ENCODE data around the gene HIKESHI. TPM values are rescaled to one million over a fixed set of nuclear protein-coding genes. Genes with fewer than 3 reads are reported as not detected.

Gene HIKESHI
- total RNA-seq, 2 donors from 2014 or later: 67.5 to 76.3 TPM

DNA sequence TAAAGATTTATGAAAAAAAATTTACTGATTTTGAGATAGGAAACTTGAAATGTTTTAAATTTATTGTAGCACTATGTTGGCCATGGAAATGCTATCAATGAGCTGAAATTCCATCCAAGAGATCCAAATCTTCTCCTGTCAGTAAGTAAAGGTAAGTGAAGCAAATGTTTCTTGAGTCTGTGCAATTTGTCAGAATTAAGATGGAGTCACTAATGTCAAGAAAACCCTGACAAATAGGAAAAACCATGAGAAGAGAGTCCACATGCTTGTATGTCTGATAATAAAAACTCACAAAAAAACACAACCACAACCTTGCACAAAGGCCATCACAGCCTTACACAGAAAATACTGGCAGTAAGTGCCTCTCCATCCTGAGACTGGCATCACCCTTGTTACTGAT is 44.6 kb upstream of the HIKESHI start:
- no peak overlapping the region for H3K4me3 ChIP-seq (ENCODE audit: low read length)
- H3K27me3 Mint-ChIP-seq (ENCODE audit: insufficient read depth): no peaks in the 10 kb centered on the region
- TF ChIP-seq, protein P1, sequence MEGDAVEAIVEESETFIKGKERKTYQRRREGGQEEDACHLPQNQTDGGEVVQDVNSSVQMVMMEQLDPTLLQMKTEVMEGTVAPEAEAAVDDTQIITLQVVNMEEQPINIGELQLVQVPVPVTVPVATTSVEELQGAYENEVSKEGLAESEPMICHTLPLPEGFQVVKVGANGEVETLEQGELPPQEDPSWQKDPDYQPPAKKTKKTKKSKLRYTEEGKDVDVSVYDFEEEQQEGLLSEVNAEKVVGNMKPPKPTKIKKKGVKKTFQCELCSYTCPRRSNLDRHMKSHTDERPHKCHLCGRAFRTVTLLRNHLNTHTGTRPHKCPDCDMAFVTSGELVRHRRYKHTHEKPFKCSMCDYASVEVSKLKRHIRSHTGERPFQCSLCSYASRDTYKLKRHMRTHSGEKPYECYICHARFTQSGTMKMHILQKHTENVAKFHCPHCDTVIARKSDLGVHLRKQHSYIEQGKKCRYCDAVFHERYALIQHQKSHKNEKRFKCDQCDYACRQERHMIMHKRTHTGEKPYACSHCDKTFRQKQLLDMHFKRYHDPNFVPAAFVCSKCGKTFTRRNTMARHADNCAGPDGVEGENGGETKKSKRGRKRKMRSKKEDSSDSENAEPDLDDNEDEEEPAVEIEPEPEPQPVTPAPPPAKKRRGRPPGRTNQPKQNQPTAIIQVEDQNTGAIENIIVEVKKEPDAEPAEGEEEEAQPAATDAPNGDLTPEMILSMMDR (conservative IDR thresholded peaks at IDR 0.05): no peak
- H3K27ac ChIP-seq (ENCODE audit: low read depth, low read length): no peak overlapping the region
- no peak overlapping the region for H3K9ac ChIP-seq (ENCODE audit: extremely low read depth, low read length, poor library complexity, severe bottlenecking)
- H3K4me3 Mint-ChIP-seq: no peak overlapping the region
- H3K4me1 Mint-ChIP-seq: no peaks in the 10 kb centered on the region
- H3K36me3 Mint-ChIP-seq (ENCODE audit: low read depth): peaks cover 48% of the 10 kb centered on the region
- no peaks in the 10 kb centered on the region for H3K27me3 ChIP-seq (ENCODE audit: control insufficient read depth, insufficient read depth, low read length, poor library complexity, severe bottlenecking)
- H3K9me3 Mint-ChIP-seq: peaks cover 1% of the 10 kb centered on the region
- peaks cover 59% of the 10 kb centered on the region for H3K36me3 ChIP-seq (ENCODE audit: control insufficient read depth, insufficient read depth, low read length)
- DNase-seq: no peak
- no peaks in the 10 kb centered on the region for H3K4me1 ChIP-seq (ENCODE audit: control insufficient read depth, insufficient read depth, low read length)
- no peaks in the 10 kb centered on the region for H3K9me3 ChIP-seq (ENCODE audit: control insufficient read depth, low read length)
- no peak overlapping the region for H3K27ac Mint-ChIP-seq

DNA sequence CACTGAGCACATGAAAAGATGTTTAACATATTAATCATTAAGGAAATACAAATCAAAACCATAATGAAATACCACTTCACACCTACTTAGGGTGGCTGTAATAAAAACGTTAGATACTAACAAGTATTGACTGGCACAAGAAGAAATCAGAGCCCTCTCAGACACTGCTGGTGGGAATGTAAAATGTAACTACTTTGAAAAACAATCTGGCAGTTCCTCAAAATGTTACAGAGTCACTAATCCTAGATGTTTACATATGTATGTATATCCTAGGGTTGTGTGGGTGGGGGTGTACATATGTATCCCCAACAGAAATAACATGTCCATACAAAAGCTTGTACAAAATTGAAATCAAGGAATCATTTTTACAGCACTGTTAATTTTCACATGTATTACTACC is 42.3 kb upstream of the HIKESHI start:
- Histone ChIP-seq H3K27ac (ENCODE audit: low read depth, low read length) (no peak overlapping the region), H3K27me3 (ENCODE audit: control insufficient read depth, insufficient read depth, low read length, poor library complexity, severe bottlenecking) (no peaks in the 10 kb centered on the region), H3K9ac (ENCODE audit: extremely low read depth, low read length, poor library complexity, severe bottlenecking) (no peak overlapping the region), H3K4me3 (ENCODE audit: low read length) (no peak overlapping the region), H3K36me3 (ENCODE audit: control insufficient read depth, insufficient read depth, low read length) (peaks cover 69% of the 10 kb centered on the region), H3K4me1 (ENCODE audit: control insufficient read depth, insufficient read depth, low read length) (no peaks in the 10 kb centered on the region), H3K9me3 (ENCODE audit: control insufficient read depth, low read length) (peaks cover 9% of the 10 kb centered on the region)
- H3K4me1 Mint-ChIP-seq: peaks cover 2% of the 10 kb centered on the region
- no peaks in the 10 kb centered on the region for H3K27me3 Mint-ChIP-seq (ENCODE audit: insufficient read depth)
- DNase-seq: no peak
- peaks cover 2% of the 10 kb centered on the region for H3K9me3 Mint-ChIP-seq
- H3K36me3 Mint-ChIP-seq (ENCODE audit: low read depth): peaks cover 59% of the 10 kb centered on the region
- TF ChIP-seq, protein P1 (conservative IDR thresholded peaks at IDR 0.05): no peak
- no peak overlapping the region for H3K4me3 Mint-ChIP-seq
- whole genome bisulfite sequencing, 2 experiments (ENCODE audit: insufficient coverage in 1 of 2, insufficient read length in 1 of 2): 94% methylated on average over 1 of the region's 1 CpG; no CpG with 5 or more reads in 1 of the 2 experiments
- H3K27ac Mint-ChIP-seq: no peak overlapping the region

DNA sequence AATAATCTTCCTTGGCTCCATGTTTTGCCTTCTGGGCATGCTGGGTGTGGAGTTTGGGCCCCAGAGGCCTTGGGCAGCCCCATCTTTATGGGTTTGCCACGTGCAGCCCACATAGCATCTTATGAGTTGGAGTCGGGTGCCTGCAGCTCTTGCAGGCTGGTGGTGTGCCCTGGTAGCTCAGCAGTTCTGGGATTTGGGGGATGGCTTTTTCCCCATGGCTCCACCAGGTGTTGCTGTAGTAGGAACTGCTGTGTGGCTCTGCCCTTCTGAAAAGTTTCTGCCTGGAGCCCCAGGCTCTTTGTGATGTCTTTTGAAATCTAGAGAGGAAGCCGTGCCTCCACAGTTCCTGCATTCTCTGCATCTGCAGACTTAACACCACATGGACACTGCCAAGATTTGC is 40.7 kb upstream of the HIKESHI start:
- H3K27ac ChIP-seq (ENCODE audit: low read depth, low read length): no peak overlapping the region
- H3K9ac ChIP-seq (ENCODE audit: extremely low read depth, low read length, poor library complexity, severe bottlenecking): no peak overlapping the region
- no peaks in the 10 kb centered on the region for H3K27me3 ChIP-seq (ENCODE audit: control insufficient read depth, insufficient read depth, low read length, poor library complexity, severe bottlenecking)
- no peaks in the 10 kb centered on the region for H3K4me1 ChIP-seq (ENCODE audit: control insufficient read depth, insufficient read depth, low read length)
- TF ChIP-seq, protein P1 (conservative IDR thresholded peaks at IDR 0.05): peak; percentile 41
- peaks cover 67% of the 10 kb centered on the region for H3K36me3 ChIP-seq (ENCODE audit: control insufficient read depth, insufficient read depth, low read length)
- Mint-ChIP-seq H3K4me3 (no peak overlapping the region), H3K36me3 (ENCODE audit: low read depth) (peaks cover 53% of the 10 kb centered on the region), H3K9me3 (peaks cover 2% of the 10 kb centered on the region), H3K4me1 (peaks cover 2% of the 10 kb centered on the region), H3K27ac (no peak overlapping the region), H3K27me3 (ENCODE audit: insufficient read depth) (no peaks in the 10 kb centered on the region)
- H3K4me3 ChIP-seq (ENCODE audit: low read length): no peak overlapping the region
- 96 to 100% methylated on average over 2 to 3 of the region's 3 CpGs for WGBS, 2 experiments (ENCODE audit: insufficient coverage in 1 of 2, insufficient read length in 1 of 2)
- DNase-seq: peak; percentile 47
- peaks cover 9% of the 10 kb centered on the region for H3K9me3 ChIP-seq (ENCODE audit: control insufficient read depth, low read length)

Data from endodermal cell (in vitro differentiated cells).